Measurements from ENCODE around the gene SLC6A19. TPM values are rescaled to one million over a fixed set of nuclear protein-coding genes. Genes with fewer than 3 reads are reported as not detected.

Gene SLC6A19
- total RNA-seq, 4 donors from 2014 or later = not detected

DNA sequence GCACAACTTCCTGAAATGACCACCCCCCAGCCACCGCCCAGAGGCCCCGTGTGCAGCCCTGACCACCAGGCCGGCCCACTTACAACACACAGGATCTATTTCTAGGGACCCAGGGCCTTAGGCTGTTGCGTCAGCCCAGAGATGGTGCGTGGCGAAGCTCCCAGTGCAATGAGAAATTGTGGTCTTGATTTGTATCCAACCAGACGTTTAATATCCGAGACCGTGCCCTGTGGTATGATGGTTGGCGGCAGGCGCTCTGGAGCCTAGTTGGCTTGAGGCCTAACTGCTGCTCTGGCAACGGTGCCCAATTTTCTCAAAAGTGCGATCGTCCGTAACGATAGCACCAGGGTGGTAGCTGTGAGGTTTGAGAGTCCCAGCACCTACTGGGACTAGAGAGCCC lies 32.6 kb upstream of the SLC6A19 start:
- intact Hi-C loops (cut with DNase I; ENCODE audit: low total_unique reads) = loop anchor here (5.0 kb wide), 1 partner anchor 474 kb away; no protein-coding TSS in a partner anchor
- WGBS, 2 donors = 79 to 84% methylated on average over 16 of the region's 16 CpGs
- H3K4me3 ChIP-seq (ENCODE audit: low read depth, poor library complexity, severe bottlenecking) = no peak overlapping the region
- no peak for DNase-seq (ENCODE audit: low spot score in 2 of 2)
- no peak for TF ChIP-seq POLR2A (IDR thresholded peaks at IDR 0.05)
- TF ChIP-seq, protein P1, sequence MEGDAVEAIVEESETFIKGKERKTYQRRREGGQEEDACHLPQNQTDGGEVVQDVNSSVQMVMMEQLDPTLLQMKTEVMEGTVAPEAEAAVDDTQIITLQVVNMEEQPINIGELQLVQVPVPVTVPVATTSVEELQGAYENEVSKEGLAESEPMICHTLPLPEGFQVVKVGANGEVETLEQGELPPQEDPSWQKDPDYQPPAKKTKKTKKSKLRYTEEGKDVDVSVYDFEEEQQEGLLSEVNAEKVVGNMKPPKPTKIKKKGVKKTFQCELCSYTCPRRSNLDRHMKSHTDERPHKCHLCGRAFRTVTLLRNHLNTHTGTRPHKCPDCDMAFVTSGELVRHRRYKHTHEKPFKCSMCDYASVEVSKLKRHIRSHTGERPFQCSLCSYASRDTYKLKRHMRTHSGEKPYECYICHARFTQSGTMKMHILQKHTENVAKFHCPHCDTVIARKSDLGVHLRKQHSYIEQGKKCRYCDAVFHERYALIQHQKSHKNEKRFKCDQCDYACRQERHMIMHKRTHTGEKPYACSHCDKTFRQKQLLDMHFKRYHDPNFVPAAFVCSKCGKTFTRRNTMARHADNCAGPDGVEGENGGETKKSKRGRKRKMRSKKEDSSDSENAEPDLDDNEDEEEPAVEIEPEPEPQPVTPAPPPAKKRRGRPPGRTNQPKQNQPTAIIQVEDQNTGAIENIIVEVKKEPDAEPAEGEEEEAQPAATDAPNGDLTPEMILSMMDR (IDR thresholded peaks at IDR 0.05) = no peak

DNA sequence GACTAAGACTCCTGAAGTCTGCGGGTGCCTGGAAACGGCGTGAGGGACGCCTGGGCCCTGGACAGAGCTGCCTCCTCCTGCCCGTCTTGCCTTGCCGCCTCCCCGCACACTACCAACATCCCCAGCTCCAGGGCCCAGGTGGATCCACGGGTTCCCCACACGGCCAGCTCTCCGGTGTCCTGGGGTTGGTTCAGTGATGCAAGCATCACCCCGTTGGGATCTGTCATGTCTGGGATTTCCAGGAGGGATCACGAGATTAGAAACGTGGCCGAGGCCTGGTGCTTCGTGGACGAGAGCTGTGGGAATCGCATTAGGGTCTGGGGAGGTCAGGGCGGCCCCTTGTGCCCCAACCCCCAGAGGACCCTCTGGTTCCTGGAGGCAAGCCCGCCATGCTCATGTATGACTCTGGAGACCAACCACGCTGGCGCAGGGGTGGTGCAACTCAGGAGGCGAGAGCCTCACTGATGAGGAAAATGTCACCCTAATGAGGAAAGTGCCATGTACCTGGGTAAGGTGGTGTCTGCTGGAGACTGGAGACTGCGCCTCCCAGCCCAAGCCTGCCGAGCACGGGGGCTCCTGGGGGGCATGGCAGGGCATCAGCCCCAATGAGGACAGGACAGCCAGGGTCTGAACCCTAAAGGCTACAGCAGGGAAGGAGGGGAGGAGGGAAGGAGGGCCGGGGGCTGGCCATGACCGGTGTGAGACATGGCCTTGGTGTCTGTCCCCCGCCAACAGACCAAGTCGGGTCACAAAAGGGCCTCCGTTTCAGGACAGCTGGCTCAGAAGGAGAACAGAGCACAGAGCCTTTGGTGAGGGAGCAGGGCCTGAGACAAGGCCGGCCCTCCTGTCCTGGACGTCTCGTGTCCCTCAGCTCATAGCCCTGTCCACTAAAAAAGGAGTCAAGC lies 31.9 kb upstream of the SLC6A19 start:
- H3K4me3 ChIP-seq (ENCODE audit: low read depth, poor library complexity, severe bottlenecking) = no peak overlapping the region
- DNase-seq (ENCODE audit: low spot score in 2 of 2) = no peak
- intact Hi-C loops (cut with DNase I; ENCODE audit: low total_unique reads) = loop anchor here (5.0 kb wide), 1 partner anchor 473 kb away; no protein-coding TSS in a partner anchor
- no peak for TF ChIP-seq POLR2A (IDR thresholded peaks at IDR 0.05)
- TF ChIP-seq, protein P1 (IDR thresholded peaks at IDR 0.05) = no peak
- 91 to 94% methylated on average over 26 to 33 of the region's 33 CpGs for WGBS, 2 donors

DNA sequence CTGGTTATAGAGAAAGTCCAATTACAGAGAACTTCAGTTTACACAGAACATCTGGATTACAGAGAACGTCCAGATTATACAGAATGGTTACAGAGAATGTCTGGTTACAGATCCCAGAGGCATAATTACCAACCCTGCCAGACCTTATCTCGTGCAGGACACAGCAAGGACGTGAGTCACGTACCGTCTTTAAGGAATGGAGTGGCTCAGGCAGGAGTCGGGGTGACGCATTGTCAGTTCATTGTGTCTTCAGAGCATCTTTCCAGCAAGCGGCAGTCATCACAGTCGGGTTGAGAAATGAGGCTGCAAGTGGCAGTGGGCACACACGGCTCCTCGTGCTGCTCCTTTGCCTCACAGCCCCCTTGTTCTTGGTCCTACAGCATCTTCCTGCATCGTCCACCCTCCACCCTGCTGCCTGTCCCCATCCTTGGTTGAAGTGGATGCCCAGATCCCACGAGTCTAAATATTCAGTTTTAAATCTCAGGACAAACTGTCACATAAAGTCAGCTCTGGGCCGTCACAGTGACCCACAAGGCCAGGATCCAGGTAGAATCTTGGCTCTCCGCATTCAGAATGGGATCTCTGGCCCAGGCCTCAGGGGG lies 30.0 kb upstream of the SLC6A19 start:
- intact Hi-C loops (cut with DNase I; ENCODE audit: low total_unique reads) = no loop called here
- DNase-seq (ENCODE audit: low spot score in 2 of 2) = peak in 1 of 2 donors; percentile 41
- TF ChIP-seq, protein P1 (IDR thresholded peaks at IDR 0.05) = no peak
- TF ChIP-seq POLR2A (IDR thresholded peaks at IDR 0.05) = no peak
- 49 to 63% methylated on average over 15 of the region's 15 CpGs for WGBS, 2 donors
- H3K4me3 ChIP-seq (ENCODE audit: low read depth, poor library complexity, severe bottlenecking) = no peak overlapping the region

DNA sequence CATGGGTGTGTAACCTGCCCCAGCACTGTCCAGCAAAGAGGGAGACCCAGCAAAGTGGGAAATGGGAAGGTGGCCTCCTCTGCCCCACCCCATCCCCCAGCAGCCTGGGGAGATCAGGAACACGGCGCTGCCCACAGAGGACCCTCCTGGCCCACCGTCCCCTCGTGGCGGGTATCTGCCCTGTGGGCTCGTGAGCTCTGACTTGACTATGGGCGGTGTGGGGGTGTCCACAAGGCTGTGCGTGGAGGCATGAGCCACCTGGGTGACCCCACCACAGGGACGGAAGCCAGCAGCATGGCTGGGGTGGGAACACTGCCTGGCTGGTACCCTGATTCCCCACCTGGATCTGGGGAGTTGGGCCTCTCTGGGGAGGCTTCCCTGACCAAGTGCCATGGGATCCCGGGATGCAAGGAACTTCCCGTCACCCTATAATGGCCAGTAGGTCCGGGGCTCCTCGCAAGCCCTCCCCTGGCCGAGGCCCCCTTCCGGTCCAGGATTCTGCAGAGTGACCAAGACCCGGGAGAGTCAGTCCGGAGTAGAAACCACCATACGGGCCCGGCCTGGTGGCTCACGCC lies 29.3 kb upstream of the SLC6A19 start:
- WGBS, 2 donors = 90 to 92% methylated on average over 10 to 13 of the region's 20 CpGs
- intact Hi-C loops (cut with DNase I; ENCODE audit: low total_unique reads) = no loop called here
- DNase-seq (ENCODE audit: low spot score in 2 of 2) = no peak
- TF ChIP-seq, protein P1 (IDR thresholded peaks at IDR 0.05) = no peak
- no peak for TF ChIP-seq POLR2A (IDR thresholded peaks at IDR 0.05)
- no peak overlapping the region for H3K4me3 ChIP-seq (ENCODE audit: low read depth, poor library complexity, severe bottlenecking)

DNA sequence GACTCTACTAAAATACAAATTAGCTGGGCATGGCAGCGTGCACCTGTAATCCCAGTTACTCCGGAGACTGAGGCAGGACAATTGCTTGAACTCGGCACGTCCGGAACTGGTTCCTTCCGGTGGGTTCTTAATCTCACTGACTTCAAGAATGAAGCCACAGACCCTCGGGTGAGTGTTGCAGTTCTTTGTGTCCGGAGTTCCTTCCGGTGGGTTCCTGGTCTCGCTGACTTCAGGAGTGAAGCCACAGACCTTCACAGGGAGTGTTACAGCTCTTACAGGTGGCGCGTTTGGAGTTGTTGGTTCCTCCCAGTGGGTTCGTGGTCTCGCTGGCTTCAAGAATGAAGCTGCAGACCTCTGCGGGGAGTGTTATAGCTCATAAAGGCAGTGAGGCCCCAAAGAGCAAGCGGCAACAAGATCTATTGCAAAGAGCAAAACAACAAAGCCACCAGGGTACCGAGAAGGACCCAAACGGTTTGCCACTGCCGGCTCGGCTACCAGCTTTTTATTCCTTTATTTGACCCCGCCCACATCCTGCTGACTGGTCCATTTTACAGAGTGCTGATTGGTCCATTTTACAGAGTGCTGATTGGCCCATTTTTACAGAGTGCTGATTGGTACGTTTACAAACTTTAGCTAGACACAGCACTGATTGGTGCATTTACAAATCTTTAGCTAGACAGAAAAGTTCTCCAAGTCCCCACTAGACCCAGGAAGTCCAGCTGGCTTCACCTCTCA lies 28.6 kb upstream of the SLC6A19 start:
- DNase-seq (ENCODE audit: low spot score in 2 of 2) = no peak
- intact Hi-C loops (cut with DNase I; ENCODE audit: low total_unique reads) = no loop called here
- H3K4me3 ChIP-seq (ENCODE audit: low read depth, poor library complexity, severe bottlenecking) = no peak overlapping the region
- WGBS, 2 donors = 86 to 91% methylated on average over 22 of the region's 22 CpGs
- TF ChIP-seq POLR2A (IDR thresholded peaks at IDR 0.05) = no peak
- TF ChIP-seq, protein P1 (IDR thresholded peaks at IDR 0.05) = no peak

All from lower leg skin (tissue), 4 donors.